Chondrocyte (in vitro differentiated cells): Measurements from ENCODE around the gene HLA-DMB. TPM values are rescaled to one million over a fixed set of nuclear protein-coding genes. Genes with fewer than 3 reads are reported as not detected.
"Not testable (repeated sequence)": the region's sequence is repeated elsewhere in the genome, so short reads cannot be mapped to it uniquely, and the experiment has no call there.

ENCODE experiments used
- DNase-seq: peaks from one replicate; pipeline ENCODE4 v3.0.0; 2021; ENCODE audit warnings: mixed read lengths, low spot score
- H3K27ac Mint-ChIP-seq: one replicate; pipeline ENCODE4 v1.8.0; 2021; ENCODE audit warnings: mild to moderate bottlenecking, moderate library complexity, mixed read lengths; ENCODE audit not compliant: unreplicated experiment
- H3K27me3 Mint-ChIP-seq: 2 replicates; pipeline ENCODE4 v1.8.0; 2021; ENCODE audit warnings: low read depth, mixed read lengths
- H3K36me3 Mint-ChIP-seq: 2 replicates; pipeline ENCODE4 v1.8.0; 2021; ENCODE audit warnings: low read depth, mixed read lengths
- H3K4me1 Mint-ChIP-seq: 2 replicates; pipeline ENCODE4 v1.8.0; 2021; ENCODE audit warnings: low read depth, mild to moderate bottlenecking, mixed read lengths
- H3K4me3 Mint-ChIP-seq: one replicate; pipeline ENCODE4 v1.8.0; 2021; ENCODE audit warnings: mild to moderate bottlenecking, moderate library complexity, mixed read lengths; ENCODE audit not compliant: unreplicated experiment
- H3K9me3 Mint-ChIP-seq: 2 replicates; pipeline ENCODE4 v1.8.0; 2021; ENCODE audit warnings: low read depth, mixed read lengths
- total RNA-seq: library from RNA; stranded (reverse); gene quantifications from 3 replicates; pipeline ENCODE4 v1.2.1, GENCODE V29; 2021
- TF ChIP-seq, protein P1 (sequence below): fragments of 200-600 bp; sonication (generic); IDR thresholded peaks from 2 replicates; pipeline ENCODE4 v1.5.0; 2021; ENCODE audit warnings: antibody characterized with exemption, mild to moderate bottlenecking, moderate library complexity

HLA-DMB gene
- total RNA-seq, 1 donor from 2014 or later = not detected

DNA sequence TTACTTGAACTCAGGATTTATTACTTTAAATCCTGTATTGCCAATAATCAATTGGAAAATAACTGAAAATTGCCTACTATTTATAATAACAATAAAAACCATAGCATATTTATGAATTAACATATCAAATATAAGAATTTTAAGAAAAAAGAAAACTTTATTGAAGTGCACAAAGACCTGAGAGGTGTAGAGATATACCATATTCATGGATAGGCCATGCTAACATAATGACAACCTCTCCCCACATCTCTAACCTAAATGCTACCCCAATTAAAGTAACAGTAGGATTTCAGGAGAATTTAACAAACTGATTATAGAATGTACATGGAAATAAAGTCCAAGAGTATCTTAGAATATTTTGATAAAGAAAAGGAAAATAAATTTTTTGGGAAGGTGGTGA lies 5.1 kb upstream of the HLA-DMB start:
- Mint-ChIP-seq H3K36me3 (no peaks in the 10 kb centered on the region), H3K9me3 (no peaks in the 10 kb centered on the region), H3K4me1 (peaks cover under 1% of the 10 kb centered on the region), H3K27ac (no peak overlapping the region), H3K27me3 (peaks cover 21% of the 10 kb centered on the region), H3K4me3 (no peak overlapping the region)
- no peak for DNase-seq
- TF ChIP-seq, protein P1, sequence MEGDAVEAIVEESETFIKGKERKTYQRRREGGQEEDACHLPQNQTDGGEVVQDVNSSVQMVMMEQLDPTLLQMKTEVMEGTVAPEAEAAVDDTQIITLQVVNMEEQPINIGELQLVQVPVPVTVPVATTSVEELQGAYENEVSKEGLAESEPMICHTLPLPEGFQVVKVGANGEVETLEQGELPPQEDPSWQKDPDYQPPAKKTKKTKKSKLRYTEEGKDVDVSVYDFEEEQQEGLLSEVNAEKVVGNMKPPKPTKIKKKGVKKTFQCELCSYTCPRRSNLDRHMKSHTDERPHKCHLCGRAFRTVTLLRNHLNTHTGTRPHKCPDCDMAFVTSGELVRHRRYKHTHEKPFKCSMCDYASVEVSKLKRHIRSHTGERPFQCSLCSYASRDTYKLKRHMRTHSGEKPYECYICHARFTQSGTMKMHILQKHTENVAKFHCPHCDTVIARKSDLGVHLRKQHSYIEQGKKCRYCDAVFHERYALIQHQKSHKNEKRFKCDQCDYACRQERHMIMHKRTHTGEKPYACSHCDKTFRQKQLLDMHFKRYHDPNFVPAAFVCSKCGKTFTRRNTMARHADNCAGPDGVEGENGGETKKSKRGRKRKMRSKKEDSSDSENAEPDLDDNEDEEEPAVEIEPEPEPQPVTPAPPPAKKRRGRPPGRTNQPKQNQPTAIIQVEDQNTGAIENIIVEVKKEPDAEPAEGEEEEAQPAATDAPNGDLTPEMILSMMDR = no peak

DNA sequence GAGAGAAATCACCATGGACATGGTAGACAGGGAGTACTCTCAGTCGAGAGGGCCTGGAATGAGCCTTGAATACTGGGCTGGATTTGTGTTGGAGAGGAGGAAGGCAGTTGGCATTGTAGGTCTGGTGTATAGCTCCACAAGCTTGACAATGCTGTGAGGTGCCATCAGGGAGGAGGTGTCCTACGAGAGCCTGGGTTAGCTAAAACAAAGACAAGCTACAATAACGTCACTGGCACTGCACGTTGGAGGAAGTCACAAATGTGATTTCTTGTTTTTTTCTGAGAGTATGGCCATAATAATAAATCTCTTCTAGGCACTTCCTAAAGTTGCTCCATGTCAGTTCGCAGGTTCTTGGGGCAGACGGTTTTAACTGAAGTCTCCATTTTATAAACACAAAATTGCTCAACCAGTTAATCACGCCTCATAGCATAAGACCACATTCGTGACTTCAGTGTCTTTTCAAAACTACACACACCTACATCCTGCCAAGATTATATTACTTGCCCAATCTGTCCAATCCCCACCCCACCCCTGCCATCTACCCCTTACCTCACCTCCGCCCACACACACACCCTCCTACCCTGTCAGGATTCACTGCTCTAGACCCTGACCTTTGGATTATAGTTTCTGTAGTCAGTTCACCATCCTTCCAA lies 4.4 kb upstream of the HLA-DMB start:
- Mint-ChIP-seq H3K36me3 (no peaks in the 10 kb centered on the region), H3K27ac (no peak overlapping the region), H3K4me1 (peaks cover 3% of the 10 kb centered on the region), H3K27me3 (peaks cover 25% of the 10 kb centered on the region), H3K9me3 (no peaks in the 10 kb centered on the region), H3K4me3 (no peak overlapping the region)
- no peak for DNase-seq
- TF ChIP-seq, protein P1 = no peak

DNA sequence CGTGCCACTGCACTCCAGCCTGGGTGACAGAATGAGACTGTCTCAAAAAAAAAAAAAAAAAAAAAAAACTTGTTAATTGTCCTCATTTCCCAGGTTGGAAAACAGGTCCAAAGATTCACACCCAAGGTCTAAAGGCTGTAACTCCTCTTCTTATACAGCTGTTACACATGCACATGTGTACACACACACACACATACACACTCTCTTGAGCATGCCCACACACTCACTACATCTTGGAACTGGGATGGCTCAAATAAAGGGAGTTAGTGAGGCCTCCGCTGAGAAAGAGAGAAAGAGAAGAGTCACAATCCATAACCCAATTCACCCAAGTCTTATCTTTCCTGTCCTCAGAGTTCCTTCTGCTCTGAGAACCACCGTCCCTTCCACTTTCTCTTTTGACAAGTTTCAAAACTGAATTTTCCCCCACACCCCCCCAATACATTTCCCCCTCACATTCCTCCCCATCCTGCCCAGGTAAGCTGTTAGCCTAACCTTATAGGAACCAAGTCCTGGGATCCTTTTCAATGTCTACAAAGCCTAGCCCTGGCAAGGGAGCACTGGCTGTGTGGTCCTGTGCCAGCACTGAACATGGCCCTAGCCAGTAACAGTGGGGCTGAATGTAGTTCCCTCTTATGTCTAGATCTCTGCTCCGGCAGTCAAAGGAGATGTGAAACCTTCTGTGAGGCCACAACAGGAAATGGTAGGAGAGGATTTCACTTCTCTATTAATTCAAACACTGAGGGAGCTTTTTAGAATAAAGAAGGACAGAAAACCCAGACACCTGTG lies 3.2 kb upstream of the HLA-DMB start:
- Mint-ChIP-seq H3K4me1 (peaks cover 3% of the 10 kb centered on the region), H3K9me3 (no peaks in the 10 kb centered on the region), H3K27ac (no peak overlapping the region), H3K27me3 (peaks cover 31% of the 10 kb centered on the region), H3K36me3 (no peaks in the 10 kb centered on the region), H3K4me3 (no peak overlapping the region)
- no peak for DNase-seq
- TF ChIP-seq, protein P1 = no peak

DNA sequence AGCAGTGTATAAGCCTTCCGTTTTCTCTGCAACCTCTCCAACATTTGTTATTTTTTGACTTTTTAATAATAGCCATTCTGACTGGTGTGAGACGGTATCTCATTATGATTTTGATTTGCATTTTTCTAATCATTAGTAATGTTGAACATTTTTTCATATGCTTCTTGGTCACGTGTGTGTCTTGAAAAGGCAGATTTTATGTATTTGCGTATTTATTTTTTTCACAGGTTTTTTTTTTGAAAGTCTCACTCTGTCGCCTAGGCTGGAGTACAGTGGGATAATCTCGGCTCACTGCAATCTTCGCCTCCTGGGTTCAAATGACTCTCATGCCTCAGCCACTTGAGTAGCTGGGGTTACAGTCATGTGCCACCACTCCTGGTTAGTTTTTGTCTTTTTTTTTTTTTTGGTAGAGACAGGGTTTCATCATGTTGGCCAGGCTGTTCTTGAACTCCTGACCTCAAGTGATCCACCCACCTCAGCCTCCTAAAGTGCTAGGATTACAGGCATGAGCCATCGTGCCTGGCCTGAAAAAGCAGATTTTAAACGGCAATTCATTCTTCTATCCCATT lies 1.8 kb upstream of the HLA-DMB start:
- DNase-seq, H3K27ac Mint-ChIP-seq, H3K4me3 Mint-ChIP-seq, H3K4me1 Mint-ChIP-seq, H3K9me3 Mint-ChIP-seq, H3K36me3 Mint-ChIP-seq: not testable (repeated sequence)
- H3K27me3 Mint-ChIP-seq = peaks cover 36% of the 10 kb centered on the region

DNA sequence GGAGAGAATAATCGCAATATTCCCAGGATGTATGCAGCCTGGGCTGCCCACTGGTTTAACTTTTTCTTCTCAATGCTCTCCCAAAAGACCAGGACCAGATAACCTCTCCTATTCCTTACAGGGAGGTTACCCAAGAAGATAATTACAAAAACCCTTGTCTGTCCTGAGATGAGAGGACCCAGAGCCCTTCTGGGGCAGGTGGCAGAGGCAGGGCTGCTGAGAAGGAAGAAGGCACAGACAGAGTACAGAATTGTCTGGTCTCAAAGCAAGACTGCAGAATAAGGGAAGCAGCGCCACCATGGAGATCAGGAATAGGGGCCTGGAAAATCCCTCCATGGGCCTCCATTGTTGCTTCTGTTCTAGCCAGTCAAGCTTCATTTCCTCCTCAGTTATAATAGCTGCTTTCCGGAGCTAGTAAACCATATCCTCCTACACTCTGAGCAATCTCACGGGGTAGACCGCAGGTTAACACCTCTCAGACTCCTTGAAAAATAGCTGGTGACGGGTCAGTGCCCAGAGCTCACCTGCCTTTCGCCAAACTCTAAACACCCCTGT lies 463 bp upstream of the HLA-DMB start:
- H3K27me3 Mint-ChIP-seq = peaks cover 42% of the 10 kb centered on the region
- TF ChIP-seq, protein P1 = no peak
- H3K27ac Mint-ChIP-seq = no peak overlapping the region
- no peaks in the 10 kb centered on the region for H3K36me3 Mint-ChIP-seq
- DNase-seq = no peak
- H3K9me3 Mint-ChIP-seq = no peaks in the 10 kb centered on the region
- peaks cover 3% of the 10 kb centered on the region for H3K4me1 Mint-ChIP-seq
- H3K4me3 Mint-ChIP-seq = no peak overlapping the region
